GM21786 (cell line): ENCODE measurements around the gene USP2.
A peak's percentile ranks its signal among the peaks of the same experiment; 100 is the strongest.

ENCODE experiments used
- ATAC-seq: cut with Tn5 transposase; IDR thresholded peaks from one replicate; pipeline ENCODE4 v1.9.1; 2021; ENCODE audit not compliant: unreplicated experiment

The USP2 gene, protein sequence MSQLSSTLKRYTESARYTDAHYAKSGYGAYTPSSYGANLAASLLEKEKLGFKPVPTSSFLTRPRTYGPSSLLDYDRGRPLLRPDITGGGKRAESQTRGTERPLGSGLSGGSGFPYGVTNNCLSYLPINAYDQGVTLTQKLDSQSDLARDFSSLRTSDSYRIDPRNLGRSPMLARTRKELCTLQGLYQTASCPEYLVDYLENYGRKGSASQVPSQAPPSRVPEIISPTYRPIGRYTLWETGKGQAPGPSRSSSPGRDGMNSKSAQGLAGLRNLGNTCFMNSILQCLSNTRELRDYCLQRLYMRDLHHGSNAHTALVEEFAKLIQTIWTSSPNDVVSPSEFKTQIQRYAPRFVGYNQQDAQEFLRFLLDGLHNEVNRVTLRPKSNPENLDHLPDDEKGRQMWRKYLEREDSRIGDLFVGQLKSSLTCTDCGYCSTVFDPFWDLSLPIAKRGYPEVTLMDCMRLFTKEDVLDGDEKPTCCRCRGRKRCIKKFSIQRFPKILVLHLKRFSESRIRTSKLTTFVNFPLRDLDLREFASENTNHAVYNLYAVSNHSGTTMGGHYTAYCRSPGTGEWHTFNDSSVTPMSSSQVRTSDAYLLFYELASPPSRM

DNA sequence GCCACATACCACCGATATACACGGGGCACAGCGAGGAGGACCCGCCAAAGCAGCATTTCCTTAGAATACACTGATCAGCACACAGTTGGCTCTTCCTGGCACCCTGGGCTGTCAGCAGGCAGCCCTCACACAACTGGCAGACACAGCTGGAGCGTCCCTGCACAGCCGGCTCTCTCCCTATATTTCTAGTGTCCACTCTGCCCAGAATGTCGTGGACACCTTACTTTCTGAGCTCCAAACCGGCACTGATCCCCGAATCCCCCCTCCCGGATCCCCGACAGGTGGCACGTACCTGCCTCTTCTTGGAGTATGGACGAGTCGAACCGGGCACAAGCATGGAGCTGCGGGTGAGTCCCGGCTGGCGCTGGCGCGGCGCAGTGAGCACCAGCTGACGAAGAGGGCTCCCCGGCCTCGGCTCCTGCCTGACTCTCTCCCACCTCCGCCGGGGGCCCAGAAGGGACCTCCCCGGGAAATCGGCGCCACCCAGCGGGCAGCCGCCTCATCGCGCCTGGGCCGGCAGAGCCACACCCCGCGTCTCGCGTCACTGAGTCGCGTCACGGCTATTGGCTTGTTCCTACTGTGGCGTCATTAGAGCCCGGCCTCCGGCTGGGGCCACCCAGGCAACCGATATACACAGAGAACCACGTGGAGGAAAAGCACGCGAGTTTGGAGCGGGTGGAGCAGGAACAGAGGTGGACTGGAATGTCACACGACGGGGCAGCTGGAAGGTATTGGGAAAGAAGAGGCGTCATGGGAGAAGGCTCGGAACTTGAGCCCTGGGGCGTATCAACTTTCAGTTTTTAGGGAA, at the start of gene USP2:
Gene USP2, minus strand, starts transcription at position 510 of the 808 bp plus-strand sequence. CDS start 8,210 bp downstream, outside the sequence.
- ATAC-seq = peak; percentile 99

GRCh38 chr11:119427279-119427678, 45.8 kb upstream of the USP2 start:
- ATAC-seq = no peak

DNA sequence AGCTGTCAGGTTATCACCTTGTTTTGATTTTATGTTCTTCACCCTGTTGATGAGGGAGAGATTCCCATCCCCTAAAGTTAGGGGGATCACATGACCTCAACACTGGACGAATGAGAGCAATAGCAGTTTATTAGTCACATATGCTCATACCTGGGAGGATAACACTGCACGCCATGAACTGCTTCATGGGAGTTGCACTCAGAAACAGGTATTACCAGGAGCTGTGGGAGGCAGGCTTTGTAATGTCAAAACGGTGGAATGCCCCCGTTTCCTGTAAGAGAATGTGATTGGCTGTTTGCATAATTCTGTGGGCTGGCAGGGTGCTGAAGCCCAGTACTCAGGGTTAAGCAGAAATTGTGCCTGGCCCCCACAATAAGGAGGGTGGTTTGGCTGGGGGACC, 44.7 kb upstream of the USP2 start:
- no peak for ATAC-seq

GRCh38 chr11:119424775-119425174, 43.3 kb upstream of the USP2 start:
- ATAC-seq = no peak

DNA sequence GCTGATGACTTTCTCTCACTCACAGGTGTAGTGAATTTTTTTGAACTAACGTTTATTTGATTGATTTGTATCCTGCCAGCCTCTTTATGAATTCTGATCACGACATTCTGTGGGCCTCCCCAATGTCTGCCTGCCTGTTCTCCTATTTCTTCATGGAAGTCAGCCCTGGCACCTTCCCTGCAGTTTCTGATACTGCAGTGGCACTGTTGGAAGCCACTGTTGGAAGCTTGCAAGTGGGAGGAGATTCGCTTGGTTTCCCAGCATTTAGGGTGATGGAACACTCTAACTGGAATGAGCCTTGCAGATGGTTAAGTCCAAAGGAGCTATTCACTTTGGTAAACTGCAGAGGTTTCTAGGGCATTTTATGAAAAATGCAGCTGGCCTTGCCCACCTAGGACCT, 42.8 kb upstream of the USP2 start:
- no peak for ATAC-seq

DNA sequence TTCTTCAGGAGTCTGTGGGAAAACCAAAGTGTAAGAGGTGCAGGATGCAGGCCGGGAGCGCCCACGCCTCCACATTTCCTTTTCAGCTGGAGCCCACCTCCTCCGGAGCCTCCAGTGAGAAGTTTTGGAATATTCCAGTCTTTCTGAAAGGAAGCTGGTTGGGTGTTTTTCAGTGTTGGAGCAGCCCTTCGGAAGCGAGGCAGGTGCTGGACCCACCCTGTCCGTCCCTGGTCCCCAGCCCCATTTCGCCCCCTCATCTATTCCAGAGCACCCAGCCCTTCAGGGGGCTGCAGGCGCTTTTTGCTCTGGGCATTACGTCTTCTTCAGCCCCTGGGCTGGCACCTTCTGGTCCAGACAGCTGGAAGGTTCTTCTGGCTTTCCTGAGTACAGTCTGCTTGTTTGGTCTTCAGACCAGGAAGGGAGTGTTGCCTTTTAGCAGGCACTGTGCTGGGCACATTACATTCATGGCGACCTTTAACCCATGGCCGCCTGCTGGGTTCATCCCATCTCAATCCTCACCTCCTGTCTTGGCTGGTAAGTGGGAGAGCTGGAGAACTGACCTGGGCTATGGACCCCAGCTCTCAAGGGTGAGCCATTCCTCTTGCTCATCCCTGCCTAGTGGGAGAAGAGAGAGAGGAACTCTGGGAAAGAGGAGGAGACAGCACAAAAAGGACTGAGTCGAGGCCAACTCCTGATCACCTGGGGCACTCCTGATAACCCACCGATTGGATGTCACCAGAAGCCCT, 42.2 kb upstream of the USP2 start:
- no peak for ATAC-seq

DNA sequence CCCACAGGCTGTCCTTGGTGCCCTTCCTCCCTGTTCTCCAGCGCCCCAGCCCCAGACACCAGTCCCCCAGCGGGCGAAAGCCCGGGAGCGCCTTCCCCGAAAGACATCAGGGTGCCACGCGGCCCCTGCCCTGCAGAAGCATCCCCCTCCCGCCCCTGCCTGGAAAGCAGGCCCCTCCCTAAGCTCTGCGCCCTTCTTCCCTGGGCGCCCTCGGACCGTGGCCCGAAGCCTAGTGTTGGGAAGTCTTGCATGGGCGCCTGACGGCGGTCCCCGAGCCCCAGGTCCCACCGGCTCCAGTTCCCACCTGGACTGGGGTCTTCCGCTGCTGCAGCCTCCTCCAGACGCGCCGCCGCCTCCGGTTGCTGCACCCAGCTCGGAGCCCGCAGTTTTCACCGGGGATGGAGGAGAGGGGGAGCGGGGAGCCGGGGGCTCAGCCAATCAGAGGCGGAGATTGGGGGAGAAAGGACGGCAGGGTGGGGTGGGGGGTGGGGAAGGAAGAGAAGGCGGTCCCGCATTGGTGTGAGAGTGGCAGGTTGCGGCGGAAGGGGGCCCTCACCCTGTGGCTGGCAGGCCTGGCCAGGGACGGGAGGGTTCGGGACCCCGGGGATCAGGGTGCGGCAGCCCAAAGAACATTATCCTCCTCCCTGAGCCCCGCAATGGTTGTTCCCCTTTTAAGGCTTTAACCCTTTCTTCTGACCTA, 41.5 kb upstream of the USP2 start, which contains the start of gene THY1:
Gene THY1, minus strand, starts transcription at position 364 of the 700 bp plus-strand sequence. CDS start 2,267 bp downstream, outside the sequence.
- no peak for ATAC-seq

DNA sequence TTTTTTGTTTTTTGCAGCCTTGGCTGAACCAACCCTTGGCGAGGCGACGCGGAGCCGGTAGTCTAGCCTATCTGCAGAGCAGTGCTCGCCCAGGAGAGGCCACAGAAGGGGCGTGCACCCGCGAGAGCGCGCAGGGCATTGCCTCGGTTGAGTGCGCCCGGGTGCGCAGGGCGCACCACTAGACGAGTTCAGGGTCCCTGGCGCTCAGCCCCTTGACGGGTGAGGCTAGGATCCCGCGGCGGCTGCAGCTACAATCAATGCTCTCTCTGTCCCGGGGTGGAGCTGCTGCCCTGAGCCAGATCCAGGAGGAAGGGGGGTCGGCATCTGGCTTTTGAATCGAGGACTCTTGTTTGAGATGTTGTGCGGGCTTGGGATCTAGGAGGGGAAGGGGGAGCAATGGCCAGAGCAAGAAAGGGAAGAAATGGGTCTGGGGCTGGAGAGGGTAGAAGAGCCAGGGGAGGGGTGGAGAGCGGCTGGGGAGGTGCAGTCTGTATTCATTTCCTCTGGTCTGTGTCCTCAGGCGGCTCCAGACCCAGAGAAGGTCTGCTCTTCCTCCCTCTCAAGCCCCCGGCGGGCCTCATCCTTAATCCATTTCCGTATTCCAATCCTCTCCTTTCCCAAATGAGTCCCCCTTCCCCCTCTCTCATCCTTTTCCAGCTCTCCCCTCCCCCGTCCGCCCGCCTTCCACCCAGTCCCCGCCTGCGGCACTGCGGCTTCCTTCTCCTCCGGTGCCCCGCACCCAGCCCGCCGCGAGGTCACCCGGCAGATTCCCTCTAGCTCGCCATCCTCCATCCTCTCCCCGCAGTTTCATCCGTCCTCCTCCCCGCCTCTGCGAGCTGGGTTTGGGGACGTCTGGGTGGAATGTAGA, 40.7 kb upstream of the USP2 start:
- ATAC-seq = no peak

GRCh38 chr11:119421351-119421750, 39.9 kb upstream of the USP2 start:
- no peak for ATAC-seq

DNA sequence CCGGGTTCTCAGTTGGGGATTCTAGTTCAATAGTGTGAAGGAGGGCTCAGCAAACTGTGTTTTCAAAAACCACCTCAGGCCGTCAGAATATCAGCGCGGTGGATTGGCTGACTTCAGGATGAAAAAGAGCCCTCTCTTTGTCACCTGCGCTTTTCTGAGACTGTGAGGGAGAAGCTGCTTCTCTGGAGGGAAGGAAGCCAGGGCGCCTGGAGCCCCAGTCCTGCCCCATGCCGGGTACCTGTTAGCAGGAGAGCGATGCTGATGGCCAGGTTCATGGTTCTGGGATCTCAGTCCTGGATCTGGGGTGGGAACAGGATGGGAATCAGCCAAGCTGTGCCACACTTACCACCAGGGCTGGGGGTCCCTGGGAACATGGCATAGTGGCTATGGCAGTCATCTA, 39.1 kb upstream of the USP2 start:
- ATAC-seq = no peak

DNA sequence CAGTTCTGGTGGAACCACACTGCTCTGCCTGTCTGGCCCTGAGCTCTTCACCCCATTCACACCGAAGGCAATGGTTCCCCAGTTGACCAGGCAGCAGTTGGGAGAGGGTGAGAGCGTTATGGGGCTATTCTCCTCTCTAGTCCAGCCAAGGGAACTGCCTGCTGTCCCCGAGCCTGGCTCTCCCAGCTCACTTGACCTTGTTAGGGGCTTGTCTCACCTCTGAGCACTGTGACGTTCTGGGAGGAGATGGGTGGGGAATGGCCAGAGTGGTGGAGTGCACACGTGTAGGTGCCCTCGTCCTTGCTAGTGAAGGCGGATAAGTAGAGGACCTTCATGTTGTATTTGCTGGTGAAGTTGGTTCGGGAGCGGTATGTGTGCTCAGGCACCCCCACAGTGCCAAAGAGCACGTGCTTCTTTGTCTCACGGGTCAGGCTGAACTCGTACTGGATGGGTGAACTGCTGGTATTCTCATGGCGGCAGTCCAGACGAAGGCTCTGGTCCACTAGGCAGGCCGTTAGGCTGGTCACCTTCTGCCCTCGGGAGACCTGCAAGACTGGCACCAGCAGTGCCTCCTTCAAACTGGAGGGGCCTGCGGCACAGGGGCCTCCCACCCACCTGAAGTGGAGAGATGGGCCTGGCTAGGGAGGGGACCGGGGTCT, 38.5 kb upstream of the USP2 start:
- ATAC-seq = no peak

DNA sequence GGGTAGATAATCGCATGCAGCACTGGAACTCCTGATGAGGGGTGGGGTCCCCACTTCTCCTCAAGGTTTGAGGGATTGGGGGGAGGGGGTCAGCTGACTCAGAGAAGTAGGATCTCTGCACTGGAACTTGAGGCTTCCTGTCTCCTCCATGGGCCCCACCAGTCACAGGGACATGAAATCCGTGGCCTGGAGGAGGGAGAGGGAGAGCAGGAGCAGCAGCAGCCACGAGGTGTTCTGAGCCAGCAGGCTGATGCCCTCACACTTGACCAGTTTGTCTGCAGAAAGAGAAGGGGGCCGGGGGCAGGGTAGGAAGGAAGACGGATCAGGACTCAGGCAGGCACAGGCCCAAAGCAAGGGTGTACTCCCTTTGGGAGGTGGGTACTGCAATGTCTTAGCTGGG, 37.8 kb upstream of the USP2 start:
- ATAC-seq = no peak

- ATAC-seq = no peak
Observed at GRCh38 chr11:119418759-119419158, 37.3 kb upstream of the USP2 start.

DNA sequence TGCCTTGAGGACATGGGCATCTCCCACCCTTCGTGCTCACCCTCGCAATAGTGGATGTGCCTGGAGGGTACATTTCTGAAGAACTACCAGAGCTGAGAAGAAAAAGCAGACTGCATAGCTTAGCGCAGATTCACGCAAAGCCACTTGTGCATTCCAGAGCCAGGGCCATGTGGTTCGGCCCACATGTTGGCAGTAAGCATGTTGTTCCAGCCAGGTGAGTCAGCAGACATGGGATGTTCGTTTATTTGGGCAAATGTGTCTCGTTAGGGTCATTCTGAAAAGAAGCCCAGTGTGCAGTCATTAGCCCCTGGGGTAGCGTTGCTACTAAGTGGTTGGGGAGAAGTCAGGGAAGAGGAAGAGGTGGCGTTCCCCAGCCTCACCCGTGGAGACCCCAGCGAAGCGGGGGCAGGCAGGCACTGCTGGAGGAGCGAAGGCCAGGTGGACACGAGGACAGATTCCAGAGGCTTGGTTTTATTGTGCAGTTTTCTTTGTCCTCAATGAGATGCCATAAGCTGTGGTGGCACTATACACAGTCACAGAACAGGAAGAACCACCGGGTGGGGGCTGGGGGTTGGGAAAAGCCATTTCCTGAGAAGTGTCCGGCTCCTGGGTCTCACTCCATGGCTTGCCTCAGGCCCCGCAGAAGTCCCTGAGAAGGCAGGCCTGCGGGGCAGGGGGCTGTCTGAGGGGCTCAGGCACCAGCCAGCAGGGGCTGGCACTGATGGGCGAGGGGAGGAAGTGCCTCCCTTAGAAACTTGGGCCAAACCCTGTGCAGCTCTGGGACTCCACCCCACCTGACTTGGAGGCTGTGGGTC, 36.4 kb upstream of the USP2 start:
- no peak for ATAC-seq

- ATAC-seq = no peak
Observed at GRCh38 chr11:119416606-119417580, 35.4 kb upstream of the USP2 start.

- no peak for ATAC-seq
Observed at GRCh38 chr11:119415966-119416365, 34.5 kb upstream of the USP2 start.

DNA sequence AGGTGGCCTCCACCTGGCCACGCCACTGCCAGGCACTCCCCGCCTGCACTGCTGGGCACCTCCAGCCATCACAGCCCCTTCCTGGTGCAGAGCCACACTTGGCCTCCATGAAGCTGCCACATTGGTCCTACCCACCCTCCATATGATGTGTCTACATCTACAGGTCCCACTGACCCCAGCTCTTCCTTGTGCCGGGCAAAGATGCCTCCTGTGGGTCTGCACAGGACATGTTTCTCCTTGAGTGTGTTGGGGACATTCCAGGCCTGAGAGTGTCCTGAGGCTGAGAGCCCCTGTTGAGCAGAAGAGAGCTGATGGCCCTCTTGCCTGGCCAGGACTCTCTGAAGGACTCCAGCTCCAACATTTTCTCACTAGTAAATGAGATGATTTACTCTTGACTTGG, 34.0 kb upstream of the USP2 start:
- no peak for ATAC-seq
